ENCODE measurements around the gene CSNK2A3.

CSNK2A3 gene

DNA sequence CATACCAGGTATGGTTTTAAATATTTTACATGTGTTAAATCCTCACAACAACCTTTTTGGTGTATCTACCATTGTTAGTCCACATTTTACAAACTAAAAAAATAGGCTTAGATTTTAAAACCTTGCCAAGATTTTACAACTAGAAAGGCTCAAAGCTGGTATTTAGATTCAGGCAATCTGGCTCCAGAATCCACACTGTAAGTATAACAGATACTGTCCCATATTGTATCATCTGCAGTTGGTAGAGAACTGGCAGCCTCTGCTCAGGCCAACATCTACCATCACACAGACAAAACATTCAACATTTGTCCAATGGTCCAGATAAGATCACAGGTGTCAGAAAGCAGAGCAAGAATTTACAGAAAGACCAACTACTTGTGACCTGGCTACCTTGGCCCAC, 30.9 kb downstream of the CSNK2A3 start:
- no peak overlapping the region for H3K4me3 ChIP-seq (replicated peaks; ENCODE audit: insufficient read depth, low read length)
- DNase-seq (ENCODE audit: low read depth in 1 of 2, low spot score in 1 of 2) = no peak
- H3K27me3 ChIP-seq (ENCODE audit: insufficient read depth, poor library complexity, severe bottlenecking) = no peaks in the 10 kb centered on the region
- H3K27ac ChIP-seq (replicated peaks) = no peak overlapping the region
- TF ChIP-seq GABPA (IDR thresholded peaks at IDR 0.05; ENCODE audit: low read depth) (no peak), POLR2AphosphoS5 (IDR thresholded peaks at IDR 0.05; ENCODE audit: low read depth) (no peak), CTCF (IDR thresholded peaks at IDR 0.05; ENCODE audit: insufficient read depth, low read length) (no peak), SPI1 (IDR thresholded peaks at IDR 0.05; ENCODE audit: borderline replicate concordance, low read depth) (no peak)
- TF ChIP-seq, protein P1, sequence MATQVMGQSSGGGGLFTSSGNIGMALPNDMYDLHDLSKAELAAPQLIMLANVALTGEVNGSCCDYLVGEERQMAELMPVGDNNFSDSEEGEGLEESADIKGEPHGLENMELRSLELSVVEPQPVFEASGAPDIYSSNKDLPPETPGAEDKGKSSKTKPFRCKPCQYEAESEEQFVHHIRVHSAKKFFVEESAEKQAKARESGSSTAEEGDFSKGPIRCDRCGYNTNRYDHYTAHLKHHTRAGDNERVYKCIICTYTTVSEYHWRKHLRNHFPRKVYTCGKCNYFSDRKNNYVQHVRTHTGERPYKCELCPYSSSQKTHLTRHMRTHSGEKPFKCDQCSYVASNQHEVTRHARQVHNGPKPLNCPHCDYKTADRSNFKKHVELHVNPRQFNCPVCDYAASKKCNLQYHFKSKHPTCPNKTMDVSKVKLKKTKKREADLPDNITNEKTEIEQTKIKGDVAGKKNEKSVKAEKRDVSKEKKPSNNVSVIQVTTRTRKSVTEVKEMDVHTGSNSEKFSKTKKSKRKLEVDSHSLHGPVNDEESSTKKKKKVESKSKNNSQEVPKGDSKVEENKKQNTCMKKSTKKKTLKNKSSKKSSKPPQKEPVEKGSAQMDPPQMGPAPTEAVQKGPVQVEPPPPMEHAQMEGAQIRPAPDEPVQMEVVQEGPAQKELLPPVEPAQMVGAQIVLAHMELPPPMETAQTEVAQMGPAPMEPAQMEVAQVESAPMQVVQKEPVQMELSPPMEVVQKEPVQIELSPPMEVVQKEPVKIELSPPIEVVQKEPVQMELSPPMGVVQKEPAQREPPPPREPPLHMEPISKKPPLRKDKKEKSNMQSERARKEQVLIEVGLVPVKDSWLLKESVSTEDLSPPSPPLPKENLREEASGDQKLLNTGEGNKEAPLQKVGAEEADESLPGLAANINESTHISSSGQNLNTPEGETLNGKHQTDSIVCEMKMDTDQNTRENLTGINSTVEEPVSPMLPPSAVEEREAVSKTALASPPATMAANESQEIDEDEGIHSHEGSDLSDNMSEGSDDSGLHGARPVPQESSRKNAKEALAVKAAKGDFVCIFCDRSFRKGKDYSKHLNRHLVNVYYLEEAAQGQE (IDR thresholded peaks at IDR 0.05; ENCODE audit: insufficient replicate concordance, low read depth) = no peak

DNA sequence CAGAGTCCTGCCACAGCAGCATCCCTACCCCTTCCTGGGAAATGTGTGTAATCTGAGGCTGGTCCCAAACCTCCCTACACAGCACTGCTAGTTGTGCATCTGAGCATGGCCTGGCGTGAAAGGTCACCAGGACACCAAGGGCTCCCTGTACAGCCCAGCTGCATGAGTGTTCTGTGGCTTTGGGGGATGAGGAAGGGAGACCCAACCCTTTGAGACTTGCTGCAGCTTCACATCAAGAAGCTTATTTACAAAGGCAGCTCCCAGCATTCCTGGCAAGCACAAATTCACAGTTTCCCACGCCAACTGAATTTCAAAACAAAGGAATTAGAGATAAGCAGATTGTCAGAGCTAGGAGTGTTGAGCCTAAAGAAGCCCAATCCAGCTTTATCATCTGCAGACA, 32.2 kb downstream of the CSNK2A3 start:
- H3K27me3 ChIP-seq (ENCODE audit: insufficient read depth, poor library complexity, severe bottlenecking) = no peaks in the 10 kb centered on the region
- no peak overlapping the region for H3K4me3 ChIP-seq (replicated peaks; ENCODE audit: insufficient read depth, low read length)
- no peak for DNase-seq (ENCODE audit: low read depth in 1 of 2, low spot score in 1 of 2)
- TF ChIP-seq GABPA (IDR thresholded peaks at IDR 0.05; ENCODE audit: low read depth) (no peak), SPI1 (IDR thresholded peaks at IDR 0.05; ENCODE audit: borderline replicate concordance, low read depth) (no peak), CTCF (IDR thresholded peaks at IDR 0.05; ENCODE audit: insufficient read depth, low read length) (no peak), POLR2AphosphoS5 (IDR thresholded peaks at IDR 0.05; ENCODE audit: low read depth) (no peak)
- TF ChIP-seq, protein P1 (IDR thresholded peaks at IDR 0.05; ENCODE audit: insufficient replicate concordance, low read depth) = no peak
- H3K27ac ChIP-seq (replicated peaks) = no peak overlapping the region

DNA sequence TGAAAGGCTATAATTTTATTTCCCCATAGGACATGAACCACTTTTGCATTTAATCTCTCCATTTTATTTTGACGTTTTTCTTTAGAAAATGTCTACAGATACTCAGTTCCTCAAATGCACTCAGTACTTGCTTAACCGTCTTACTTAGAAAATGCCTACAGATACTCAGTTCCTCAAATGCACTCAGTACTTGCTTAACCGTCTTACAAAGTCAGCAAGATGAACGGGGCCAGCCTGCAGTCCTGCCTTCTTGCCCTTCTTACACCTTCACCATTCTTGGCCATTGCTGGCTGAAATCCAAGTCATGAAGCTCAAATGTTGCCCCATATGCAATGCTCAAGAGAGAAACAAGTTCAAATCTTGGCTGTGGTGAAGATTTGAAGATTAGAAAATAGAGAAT, 34.1 kb downstream of the CSNK2A3 start:
- Histone ChIP-seq H3K27me3 (ENCODE audit: insufficient read depth, poor library complexity, severe bottlenecking) (no peaks in the 10 kb centered on the region), H3K4me3 (replicated peaks; ENCODE audit: insufficient read depth, low read length) (no peak overlapping the region), H3K27ac (replicated peaks) (peak overlapping the region; percentile 75)
- TF ChIP-seq POLR2AphosphoS5 (IDR thresholded peaks at IDR 0.05; ENCODE audit: low read depth) (0 out of 2 replicates have a peak, but pooled peaks have one; percentile 26), GABPA (IDR thresholded peaks at IDR 0.05; ENCODE audit: low read depth) (no peak), CTCF (IDR thresholded peaks at IDR 0.05; ENCODE audit: insufficient read depth, low read length) (no peak), SPI1 (IDR thresholded peaks at IDR 0.05; ENCODE audit: borderline replicate concordance, low read depth) (peak; percentile 99)
- TF ChIP-seq, protein P1 (IDR thresholded peaks at IDR 0.05; ENCODE audit: insufficient replicate concordance, low read depth) = no peak
- peak; percentile 67 to 86 for DNase-seq (ENCODE audit: low read depth in 1 of 2, low spot score in 1 of 2)
